ENCODE data around the gene MAPRE3. TPM values are rescaled to one million over a fixed set of nuclear protein-coding genes. Genes with fewer than 3 reads are reported as not detected.

The MAPRE3 gene
- total and polyA plus RNA-seq, 2 donors (not counting 1 experiment from before 2014, with no cell fraction given), result 7.9 to 13.9 TPM

DNA sequence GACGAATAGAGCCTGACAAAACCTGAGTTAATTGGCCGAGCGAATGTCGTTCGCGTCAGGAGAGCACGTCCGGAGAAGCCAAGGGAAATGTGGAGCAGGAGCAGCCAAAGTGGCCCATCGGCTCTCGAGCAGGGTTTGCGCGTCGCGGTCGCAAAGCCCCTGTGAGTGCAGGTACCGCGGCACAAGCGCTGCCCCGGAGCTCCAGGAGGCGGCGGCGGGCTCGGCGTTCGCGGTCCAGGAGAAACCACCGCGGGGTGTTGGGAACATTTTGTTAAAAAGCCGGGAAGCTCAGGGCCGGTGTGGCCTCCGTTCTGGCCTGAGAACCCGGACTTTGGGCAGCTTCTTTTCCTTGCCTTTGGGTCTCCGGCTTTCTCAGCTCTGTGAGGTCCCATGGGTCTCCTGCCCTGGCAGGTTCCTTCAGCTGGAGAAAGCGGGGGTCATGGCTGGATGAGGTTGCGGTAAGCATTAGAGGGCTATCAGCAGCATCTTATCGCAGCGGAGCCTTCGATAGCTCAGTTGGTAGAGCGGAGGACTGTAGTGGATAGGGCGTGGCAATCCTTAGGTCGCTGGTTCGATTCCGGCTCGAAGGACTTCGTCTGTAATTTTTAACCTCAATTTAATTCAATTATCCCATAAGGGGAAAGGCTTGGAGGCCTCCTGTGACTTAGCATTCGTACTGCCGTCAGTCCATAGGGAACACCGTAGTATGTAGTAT lies 80.0 kb downstream of the MAPRE3 start:
- Histone ChIP-seq H3K9me3 (ENCODE audit: control insufficient read depth, insufficient read depth, low read depth, low read length) (no peaks in the 10 kb centered on the region), H3K4me3 (replicated peaks in 1 of 4; ENCODE audit: control extremely low read depth in 1 of 4, insufficient read depth in 1 of 4, low read depth in 3 of 4, low read length in 4 of 4) (peak overlapping the region; percentile 66 to 84 (median 76)), H3K9ac (ENCODE audit: insufficient read depth, low read length) (peak overlapping the region; percentile 45), H3K27ac (ENCODE audit: insufficient read depth, low read length) (peak overlapping the region; percentile 83), H3K27me3 (ENCODE audit: control insufficient read depth, insufficient read depth, low read length) (no peaks in the 10 kb centered on the region), H2AFZ (ENCODE audit: low read length) (peak overlapping the region; percentile 6), H3K4me1 (ENCODE audit: control insufficient read depth, extremely low read depth, insufficient read depth, low read length) (peaks cover 4% of the 10 kb centered on the region), H4K20me1 (ENCODE audit: control insufficient read depth, extremely low read depth, insufficient read depth, low read length) (no peaks in the 10 kb centered on the region), H3K79me2 (ENCODE audit: control insufficient read depth, insufficient read depth, low read length) (no peaks in the 10 kb centered on the region), H3K36me3 (ENCODE audit: control insufficient read depth, insufficient read depth, low read length) (peaks cover 2% of the 10 kb centered on the region), H3K4me2 (ENCODE audit: extremely low read depth, insufficient read depth, low read length) (peak overlapping the region; percentile 79)
- DNase-seq (ENCODE audit: low read depth in 2 of 2), result peak; percentile 94 to 99
- TF ChIP-seq, protein P1, sequence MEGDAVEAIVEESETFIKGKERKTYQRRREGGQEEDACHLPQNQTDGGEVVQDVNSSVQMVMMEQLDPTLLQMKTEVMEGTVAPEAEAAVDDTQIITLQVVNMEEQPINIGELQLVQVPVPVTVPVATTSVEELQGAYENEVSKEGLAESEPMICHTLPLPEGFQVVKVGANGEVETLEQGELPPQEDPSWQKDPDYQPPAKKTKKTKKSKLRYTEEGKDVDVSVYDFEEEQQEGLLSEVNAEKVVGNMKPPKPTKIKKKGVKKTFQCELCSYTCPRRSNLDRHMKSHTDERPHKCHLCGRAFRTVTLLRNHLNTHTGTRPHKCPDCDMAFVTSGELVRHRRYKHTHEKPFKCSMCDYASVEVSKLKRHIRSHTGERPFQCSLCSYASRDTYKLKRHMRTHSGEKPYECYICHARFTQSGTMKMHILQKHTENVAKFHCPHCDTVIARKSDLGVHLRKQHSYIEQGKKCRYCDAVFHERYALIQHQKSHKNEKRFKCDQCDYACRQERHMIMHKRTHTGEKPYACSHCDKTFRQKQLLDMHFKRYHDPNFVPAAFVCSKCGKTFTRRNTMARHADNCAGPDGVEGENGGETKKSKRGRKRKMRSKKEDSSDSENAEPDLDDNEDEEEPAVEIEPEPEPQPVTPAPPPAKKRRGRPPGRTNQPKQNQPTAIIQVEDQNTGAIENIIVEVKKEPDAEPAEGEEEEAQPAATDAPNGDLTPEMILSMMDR (conservative IDR thresholded peaks at IDR 0.05 in 1 of 2, IDR thresholded peaks at IDR 0.05 in 1 of 2; ENCODE audit: low read depth in 1 of 2, low read length in 2 of 2), result peak; percentile 37 to 40
- TF ChIP-seq EZH2 (IDR thresholded peaks at IDR 0.05; ENCODE audit: low read length, missing control alignments), result peak; percentile 49

DNA sequence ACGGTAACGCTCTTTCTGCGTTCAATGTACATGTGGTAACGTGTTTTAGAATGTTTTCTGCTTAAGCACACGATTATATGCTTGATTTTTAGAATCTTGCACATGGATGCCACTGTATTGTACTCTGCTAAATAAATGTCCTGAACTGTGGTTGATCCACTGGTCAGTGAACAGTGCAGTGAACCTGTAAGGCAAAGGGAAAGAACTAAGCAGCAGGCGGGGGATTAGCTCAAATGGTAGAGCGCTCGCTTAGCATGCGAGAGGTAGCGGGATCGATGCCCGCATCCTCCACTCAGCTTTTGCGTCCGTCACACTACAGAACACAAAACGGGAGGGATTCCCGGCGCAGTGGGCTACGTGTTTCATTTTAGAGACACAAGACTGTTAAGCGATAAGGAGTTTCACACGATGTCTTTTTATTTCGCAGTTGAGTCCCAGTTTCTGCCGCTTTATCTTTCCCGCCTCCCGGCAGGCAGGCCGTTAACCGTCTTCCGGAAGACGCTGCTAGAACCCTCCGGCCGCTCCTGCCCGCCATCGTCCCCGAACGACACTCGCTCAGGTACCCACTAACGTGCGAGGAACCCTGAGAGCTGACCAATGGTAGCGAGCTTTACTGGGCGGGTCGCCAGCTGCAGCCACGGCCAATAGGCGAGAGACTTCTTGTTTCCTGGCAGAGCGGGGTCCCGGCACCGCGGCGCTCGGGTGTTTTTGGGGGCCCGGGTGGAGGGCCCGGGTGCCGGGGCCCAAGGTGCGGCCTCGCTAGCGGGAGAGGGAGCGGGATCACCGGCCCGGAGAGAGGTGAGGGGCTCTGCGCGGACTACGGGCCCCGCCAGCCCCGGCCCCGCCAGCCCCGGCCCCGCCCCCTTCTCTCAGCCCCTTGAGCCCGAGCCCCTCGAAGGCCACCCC lies 80.8 kb downstream of the MAPRE3 start, which contains the start of gene AGBL5:
Gene AGBL5, plus strand, starts transcription at position 673 of the 906 bp plus-strand sequence. CDS start 1,291 bp downstream, outside the sequence.
- no peaks in the 10 kb centered on the region for H3K27me3 ChIP-seq (ENCODE audit: control insufficient read depth, insufficient read depth, low read length)
- TF ChIP-seq, protein P1 (conservative IDR thresholded peaks at IDR 0.05 in 1 of 2, IDR thresholded peaks at IDR 0.05 in 1 of 2; ENCODE audit: low read depth in 1 of 2, low read length in 2 of 2), result no peak
- no peak for TF ChIP-seq EZH2 (IDR thresholded peaks at IDR 0.05; ENCODE audit: low read length, missing control alignments)
- H3K4me3 ChIP-seq (replicated peaks in 1 of 4; ENCODE audit: control extremely low read depth in 1 of 4, insufficient read depth in 1 of 4, low read depth in 3 of 4, low read length in 4 of 4), result peak within 1 kb of the TSS; percentile 66 to 84 (median 76)
- H3K9ac ChIP-seq (ENCODE audit: insufficient read depth, low read length), result peak within 1 kb of the TSS; percentile 71
- no peaks in the 10 kb centered on the region for H3K9me3 ChIP-seq (ENCODE audit: control insufficient read depth, insufficient read depth, low read depth, low read length)
- no peaks in the 10 kb centered on the region for H3K79me2 ChIP-seq (ENCODE audit: control insufficient read depth, insufficient read depth, low read length)
- peak; percentile 85 to 94 for DNase-seq (ENCODE audit: low read depth in 2 of 2)
- no peaks in the 10 kb centered on the region for H4K20me1 ChIP-seq (ENCODE audit: control insufficient read depth, extremely low read depth, insufficient read depth, low read length)
- H2AFZ ChIP-seq (ENCODE audit: low read length), result peak within 1 kb of the TSS; percentile 70
- H3K4me1 ChIP-seq (ENCODE audit: control insufficient read depth, extremely low read depth, insufficient read depth, low read length), result peaks cover 4% of the 10 kb centered on the region
- peak within 1 kb of the TSS; percentile 90 for H3K4me2 ChIP-seq (ENCODE audit: extremely low read depth, insufficient read depth, low read length)
- H3K27ac ChIP-seq (ENCODE audit: insufficient read depth, low read length), result peak within 1 kb of the TSS; percentile 83
- peaks cover 5% of the 10 kb centered on the region for H3K36me3 ChIP-seq (ENCODE audit: control insufficient read depth, insufficient read depth, low read length)

Measured in fibroblast of lung (primary cell).